Duodenal mucosa (tissue), 2 donors: ENCODE data around the gene GLRX5.

Source experiments
- H3K27ac ChIP-seq: one replicate; pipeline ENCODE4 v1.7.0; 2013; ENCODE audit warnings: low read depth, low read length
- H3K27me3 ChIP-seq, 2 donors: one replicate each; pipeline ENCODE4 v1.7.0; 2013; ENCODE audit warnings: low read length in 2 of 2, control low read depth in 1 of 2; ENCODE audit not compliant: insufficient read depth in 2 of 2, control insufficient read depth in 1 of 2
- H3K36me3 ChIP-seq, 2 donors: one replicate each; pipeline ENCODE4 v1.7.0; 2013; ENCODE audit warnings: low read length in 2 of 2, control low read depth in 1 of 2; ENCODE audit not compliant: insufficient read depth in 2 of 2, control insufficient read depth in 1 of 2
- H3K4me1 ChIP-seq, 2 donors: one replicate each; pipeline ENCODE4 v1.7.0; 2013; ENCODE audit warnings: low read length in 2 of 2, control low read depth in 1 of 2; ENCODE audit not compliant: insufficient read depth in 2 of 2, control insufficient read depth in 1 of 2
- H3K4me3 ChIP-seq, 2 donors: one replicate each; pipeline ENCODE4 v1.7.0; 2013; ENCODE audit warnings: low read length in 2 of 2, low read depth in 1 of 2
- H3K9ac ChIP-seq, 2 donors: one replicate each; pipeline ENCODE4 v1.7.0; 2013; ENCODE audit warnings: low read length in 2 of 2, low read depth in 1 of 2
- H3K9me3 ChIP-seq, 2 donors: one replicate each; pipeline ENCODE4 v1.7.0; 2013; ENCODE audit warnings: low read length in 2 of 2, control low read depth in 1 of 2; ENCODE audit not compliant: control insufficient read depth in 1 of 2

GLRX5 gene

GRCh38 chr14:95524706-95525512, 9.9 kb upstream of the GLRX5 start:
- Histone ChIP-seq H3K9me3 (no peaks in the 10 kb centered on the region), H3K27ac (no peak overlapping the region), H3K27me3 (no peaks in the 10 kb centered on the region), H3K36me3 (no peaks in the 10 kb centered on the region), H3K4me3 (no peak overlapping the region), H3K9ac (no peak overlapping the region), H3K4me1 (peaks cover 40 to 43% of the 10 kb centered on the region in 2 donors)

GRCh38 chr14:95525999-95526398, 8.9 kb upstream of the GLRX5 start:
- peaks cover 45 to 52% of the 10 kb centered on the region in 2 donors for H3K4me1 ChIP-seq
- H3K9ac ChIP-seq = no peak overlapping the region
- H3K36me3 ChIP-seq = peaks cover 0 to 4% of the 10 kb centered on the region in 2 donors
- H3K27me3 ChIP-seq = no peaks in the 10 kb centered on the region
- no peaks in the 10 kb centered on the region for H3K9me3 ChIP-seq
- H3K4me3 ChIP-seq = no peak overlapping the region
- no peak overlapping the region for H3K27ac ChIP-seq

- no peak overlapping the region for H3K9ac ChIP-seq
- H3K27me3 ChIP-seq = no peaks in the 10 kb centered on the region
- H3K9me3 ChIP-seq = no peaks in the 10 kb centered on the region
- H3K4me3 ChIP-seq = no peak overlapping the region
- no peak overlapping the region for H3K27ac ChIP-seq
- H3K36me3 ChIP-seq = peaks cover 0 to 4% of the 10 kb centered on the region in 2 donors
- H3K4me1 ChIP-seq = peaks cover 48 to 57% of the 10 kb centered on the region in 2 donors
These were observed 8.1 kb upstream of the GLRX5 start for GRCh38 chr14:95526483-95527386.

- H3K4me1 ChIP-seq = peaks cover 55 to 65% of the 10 kb centered on the region in 2 donors
- no peaks in the 10 kb centered on the region for H3K9me3 ChIP-seq
- H3K27ac ChIP-seq = no peak overlapping the region
- H3K9ac ChIP-seq = no peak overlapping the region
- H3K4me3 ChIP-seq = no peak overlapping the region
- no peaks in the 10 kb centered on the region for H3K27me3 ChIP-seq
- H3K36me3 ChIP-seq = peaks cover 0 to 4% of the 10 kb centered on the region in 2 donors
These were observed 7.4 kb upstream of the GLRX5 start for GRCh38 chr14:95527387-95528002.

- no peaks in the 10 kb centered on the region for H3K27me3 ChIP-seq
- H3K9me3 ChIP-seq = no peaks in the 10 kb centered on the region
- no peak overlapping the region for H3K9ac ChIP-seq
- no peak overlapping the region for H3K27ac ChIP-seq
- H3K4me1 ChIP-seq = peaks cover 52 to 64% of the 10 kb centered on the region in 2 donors
- no peak overlapping the region for H3K4me3 ChIP-seq
- peaks cover 0 to 4% of the 10 kb centered on the region in 2 donors for H3K36me3 ChIP-seq
These were observed 5.6 kb upstream of the GLRX5 start for GRCh38 chr14:95529216-95529615.

GRCh38 chr14:95530473-95531276, 4.2 kb upstream of the GLRX5 start:
- no peaks in the 10 kb centered on the region for H3K27me3 ChIP-seq
- no peak overlapping the region for H3K27ac ChIP-seq
- H3K36me3 ChIP-seq = peaks cover 0 to 4% of the 10 kb centered on the region in 2 donors
- H3K9ac ChIP-seq = no peak overlapping the region
- H3K9me3 ChIP-seq = no peaks in the 10 kb centered on the region
- no peak overlapping the region for H3K4me3 ChIP-seq
- peaks cover 49 to 58% of the 10 kb centered on the region in 2 donors for H3K4me1 ChIP-seq

GRCh38 chr14:95531473-95531872, 3.4 kb upstream of the GLRX5 start:
- Histone ChIP-seq H3K9ac (no peak overlapping the region), H3K9me3 (no peaks in the 10 kb centered on the region), H3K36me3 (peaks cover 0 to 4% of the 10 kb centered on the region in 2 donors), H3K27me3 (no peaks in the 10 kb centered on the region), H3K27ac (no peak overlapping the region), H3K4me1 (peaks cover 57 to 65% of the 10 kb centered on the region in 2 donors), H3K4me3 (no peak overlapping the region)

GRCh38 chr14:95531969-95532368, 2.9 kb upstream of the GLRX5 start:
- peak overlapping the region in 1 of 2 donors; percentile 19 for H3K4me3 ChIP-seq
- no peaks in the 10 kb centered on the region for H3K9me3 ChIP-seq
- H3K27me3 ChIP-seq = no peaks in the 10 kb centered on the region
- H3K9ac ChIP-seq = peak overlapping the region in 1 of 2 donors; percentile 29
- peaks cover 57 to 65% of the 10 kb centered on the region in 2 donors for H3K4me1 ChIP-seq
- peak overlapping the region; percentile 21 for H3K27ac ChIP-seq
- H3K36me3 ChIP-seq = peaks cover 0 to 4% of the 10 kb centered on the region in 2 donors

- H3K4me1 ChIP-seq = peaks cover 58 to 69% of the 10 kb centered on the region in 2 donors
- H3K27ac ChIP-seq = no peak overlapping the region
- H3K36me3 ChIP-seq = peaks cover 0 to 4% of the 10 kb centered on the region in 2 donors
- peak overlapping the region; percentile 84 to 95 for H3K4me3 ChIP-seq
- no peaks in the 10 kb centered on the region for H3K9me3 ChIP-seq
- peak overlapping the region; percentile 63 to 71 for H3K9ac ChIP-seq
- H3K27me3 ChIP-seq = no peaks in the 10 kb centered on the region
These were observed 1.4 kb upstream of the GLRX5 start for GRCh38 chr14:95533391-95533821.
